Calu3 (cell line): ENCODE results near the gene DNTT. TPM values are rescaled to one million over a fixed set of nuclear protein-coding genes. Genes with fewer than 3 reads are reported as not detected.

Experiments
- BruUV-seq: library from RNA; stranded (reverse); fragments of 400-500 nt; replicated peaks from 2 replicates; lab custom pipeline; 2021; lab: Mats Ljungman, UMichigan
- CTCF ChIA-PET: fragments of 300-600 bp; sonication (Branson Sonifier 250); formaldehyde crosslinking; loops from one replicate; lab custom pipeline; 2022; ENCODE audit warnings: antibody characterized with exemption; lab: Charles Lee
- DNase-seq: peaks from one replicate; pipeline ENCODE4 v3.0.0; 2022
- H3K27ac Mint-ChIP-seq: one replicate; pipeline ENCODE4 v1.8.0; 2022; ENCODE audit warnings: mixed read lengths; ENCODE audit not compliant: unreplicated experiment
- H3K27me3 Mint-ChIP-seq: one replicate; pipeline ENCODE4 v1.8.0; 2022; ENCODE audit warnings: mixed read lengths; ENCODE audit not compliant: unreplicated experiment
- H3K36me3 Mint-ChIP-seq: one replicate; pipeline ENCODE4 v1.8.0; 2022; ENCODE audit warnings: mild to moderate bottlenecking, moderate library complexity, mixed read lengths; ENCODE audit not compliant: insufficient read depth, unreplicated experiment
- H3K4me1 Mint-ChIP-seq: one replicate; pipeline ENCODE4 v1.8.0; 2022; ENCODE audit warnings: mild to moderate bottlenecking, low read depth, mixed read lengths; ENCODE audit not compliant: unreplicated experiment
- H3K4me3 Mint-ChIP-seq: one replicate; pipeline ENCODE4 v1.8.0; 2022; ENCODE audit warnings: mild to moderate bottlenecking, low read depth, moderate library complexity, mixed read lengths; ENCODE audit not compliant: unreplicated experiment
- H3K9me3 Mint-ChIP-seq: one replicate; pipeline ENCODE4 v1.8.0; 2022; ENCODE audit warnings: low read depth, mixed read lengths; ENCODE audit not compliant: unreplicated experiment
- intact Hi-C: fragments of 100-400 bp; cut with micrococcal nuclease; formaldehyde crosslinking; loops from one replicate; pipeline ENCODE4 v1.10.0; 2022; ENCODE audit not compliant: unreplicated experiment
- total RNA-seq: library from RNA; stranded (reverse); gene quantifications from 2 replicates; pipeline ENCODE4 v1.2.3, GENCODE V29; 2022
- TF ChIP-seq, protein P1 (sequence below): fragments of 200-600 bp; IDR thresholded peaks from one replicate; pipeline ENCODE4 v1.8.0; 2022; ENCODE audit warnings: antibody characterized with exemption; ENCODE audit not compliant: unreplicated experiment

The DNTT gene
- total RNA-seq, 1 experiment from 2014 or later, result not detected

DNA sequence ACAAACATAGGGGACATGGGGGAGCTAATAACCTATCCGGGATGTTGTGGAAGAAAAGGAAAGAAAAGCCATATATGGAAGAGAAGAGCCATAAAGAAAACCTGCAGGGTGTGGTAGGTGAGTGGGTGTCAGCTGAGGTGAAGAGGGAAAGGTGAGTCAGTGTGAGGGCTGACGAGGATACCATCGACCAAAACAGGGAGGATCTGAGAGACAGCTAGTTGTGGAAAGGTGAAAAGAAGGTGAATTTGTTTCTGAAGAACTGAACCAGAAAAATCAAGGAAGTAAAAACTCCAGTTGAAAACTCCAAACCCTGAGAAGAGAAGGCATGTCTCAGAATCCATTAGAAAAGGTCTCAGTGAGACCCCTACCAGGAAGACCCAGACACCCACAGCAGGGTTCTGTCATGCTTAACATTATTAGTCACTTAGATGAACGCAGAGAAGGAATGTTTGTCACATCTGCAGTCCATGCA lies 37.0 kb upstream of the DNTT start:
- Mint-ChIP-seq H3K27me3 (no peaks in the 10 kb centered on the region), H3K4me1 (peaks cover 59% of the 10 kb centered on the region), H3K36me3 (peaks cover 14% of the 10 kb centered on the region), H3K27ac (peak overlapping the region; percentile 19), H3K9me3 (no peaks in the 10 kb centered on the region), H3K4me3 (peak overlapping the region; percentile 7)
- DNase-seq, result no peak
- CTCF ChIA-PET, result interaction anchor here (1.4 kb wide), 1 partner anchor 38 kb away, joined by 4 read pairs; no protein-coding TSS in a partner anchor
- intact Hi-C loops, result no loop called here
- TF ChIP-seq, protein P1, sequence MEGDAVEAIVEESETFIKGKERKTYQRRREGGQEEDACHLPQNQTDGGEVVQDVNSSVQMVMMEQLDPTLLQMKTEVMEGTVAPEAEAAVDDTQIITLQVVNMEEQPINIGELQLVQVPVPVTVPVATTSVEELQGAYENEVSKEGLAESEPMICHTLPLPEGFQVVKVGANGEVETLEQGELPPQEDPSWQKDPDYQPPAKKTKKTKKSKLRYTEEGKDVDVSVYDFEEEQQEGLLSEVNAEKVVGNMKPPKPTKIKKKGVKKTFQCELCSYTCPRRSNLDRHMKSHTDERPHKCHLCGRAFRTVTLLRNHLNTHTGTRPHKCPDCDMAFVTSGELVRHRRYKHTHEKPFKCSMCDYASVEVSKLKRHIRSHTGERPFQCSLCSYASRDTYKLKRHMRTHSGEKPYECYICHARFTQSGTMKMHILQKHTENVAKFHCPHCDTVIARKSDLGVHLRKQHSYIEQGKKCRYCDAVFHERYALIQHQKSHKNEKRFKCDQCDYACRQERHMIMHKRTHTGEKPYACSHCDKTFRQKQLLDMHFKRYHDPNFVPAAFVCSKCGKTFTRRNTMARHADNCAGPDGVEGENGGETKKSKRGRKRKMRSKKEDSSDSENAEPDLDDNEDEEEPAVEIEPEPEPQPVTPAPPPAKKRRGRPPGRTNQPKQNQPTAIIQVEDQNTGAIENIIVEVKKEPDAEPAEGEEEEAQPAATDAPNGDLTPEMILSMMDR, result no peak
- BruUV-seq, result no TSS peak

DNA sequence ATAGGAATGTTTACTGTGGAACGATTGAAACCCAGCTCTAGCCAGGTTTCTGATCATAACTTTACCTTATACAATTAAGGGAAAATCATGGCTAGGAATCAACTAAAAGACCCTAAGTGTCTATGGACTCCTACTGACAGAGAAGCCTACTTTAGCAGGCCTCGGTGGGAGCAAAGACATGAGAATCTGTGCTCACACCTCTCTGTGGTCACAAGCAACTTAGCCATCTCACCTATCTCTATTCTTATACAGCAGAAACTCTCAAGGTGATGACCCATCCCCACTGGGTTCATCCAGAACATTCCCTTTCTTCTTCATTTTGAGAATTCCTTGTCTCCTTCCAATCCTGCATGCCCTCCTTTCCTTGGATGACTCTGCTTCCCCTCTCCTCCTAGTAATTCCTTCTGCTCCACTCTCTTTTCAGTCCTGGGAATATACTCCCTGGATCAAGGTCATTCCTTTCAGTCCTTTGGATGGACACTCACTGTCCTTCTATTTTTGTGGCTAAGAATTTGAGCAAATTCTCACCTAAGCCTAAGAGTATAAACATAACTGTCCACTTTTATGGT lies 35.8 kb upstream of the DNTT start:
- intact Hi-C loops, result no loop called here
- H3K9me3 Mint-ChIP-seq, result no peaks in the 10 kb centered on the region
- TF ChIP-seq, protein P1, result no peak
- H3K4me3 Mint-ChIP-seq, result no peak overlapping the region
- peaks cover 14% of the 10 kb centered on the region for H3K36me3 Mint-ChIP-seq
- no peak for DNase-seq
- H3K27me3 Mint-ChIP-seq, result no peaks in the 10 kb centered on the region
- no peak overlapping the region for H3K27ac Mint-ChIP-seq
- CTCF ChIA-PET, result interaction anchor here (0.6 kb wide), 1 partner anchor 39 kb away, joined by 5 read pairs; no protein-coding TSS in a partner anchor
- BruUV-seq, result no TSS peak
- peaks cover 53% of the 10 kb centered on the region for H3K4me1 Mint-ChIP-seq

DNA sequence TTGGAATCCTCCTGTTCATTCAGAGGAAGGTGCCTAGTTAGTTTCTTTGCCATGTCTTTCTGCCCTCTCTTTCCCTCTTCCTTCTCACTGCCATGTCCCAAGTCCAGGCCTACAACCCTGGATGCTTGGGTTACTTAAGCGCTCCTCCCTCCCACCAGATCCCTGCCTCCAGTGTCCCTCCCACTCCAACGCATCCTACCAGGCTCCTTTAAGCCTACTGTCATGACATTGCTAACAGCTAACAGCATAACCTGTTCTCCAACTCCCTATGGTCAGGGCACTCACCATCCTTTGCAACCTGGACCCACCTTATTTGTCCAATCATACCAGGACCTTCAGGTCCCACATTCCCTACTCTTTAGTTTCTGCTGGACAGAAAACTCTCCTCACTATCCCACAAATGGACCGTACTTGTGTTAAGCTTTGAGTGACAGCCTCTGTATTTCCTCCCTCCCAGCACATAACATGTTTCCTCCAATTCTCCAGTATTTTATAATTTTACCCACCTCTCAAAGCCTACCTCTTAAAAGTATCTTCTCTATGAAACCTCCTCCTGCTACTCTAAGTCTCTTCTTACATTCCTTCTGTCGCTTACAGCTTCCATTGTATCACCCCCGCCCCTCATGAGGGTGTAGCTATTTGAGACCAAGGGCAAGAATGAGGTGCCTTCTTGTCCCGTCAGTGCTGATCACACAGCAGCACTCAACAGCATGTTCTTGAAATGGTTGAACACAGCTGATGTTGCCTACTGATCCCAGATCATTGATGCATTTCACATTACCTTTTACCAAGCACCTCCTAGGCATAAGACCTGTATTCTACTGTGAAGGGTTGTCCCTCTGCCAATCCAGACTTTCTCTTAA lies 34.6 kb upstream of the DNTT start:
- CTCF ChIA-PET, result interaction anchor here (0.6 to 0.8 kb wide), 2 partner anchors 14 to 18 kb away, joined by 3 read pairs; no protein-coding TSS in a partner anchor
- DNase-seq, result no peak
- TF ChIP-seq, protein P1, result no peak
- H3K4me3 Mint-ChIP-seq, result peak overlapping the region; percentile 72
- no peaks in the 10 kb centered on the region for H3K27me3 Mint-ChIP-seq
- no peaks in the 10 kb centered on the region for H3K9me3 Mint-ChIP-seq
- BruUV-seq, result no TSS peak
- peaks cover 49% of the 10 kb centered on the region for H3K4me1 Mint-ChIP-seq
- peak overlapping the region; percentile 79 for H3K27ac Mint-ChIP-seq
- peaks cover 14% of the 10 kb centered on the region for H3K36me3 Mint-ChIP-seq
- intact Hi-C loops, result no loop called here

DNA sequence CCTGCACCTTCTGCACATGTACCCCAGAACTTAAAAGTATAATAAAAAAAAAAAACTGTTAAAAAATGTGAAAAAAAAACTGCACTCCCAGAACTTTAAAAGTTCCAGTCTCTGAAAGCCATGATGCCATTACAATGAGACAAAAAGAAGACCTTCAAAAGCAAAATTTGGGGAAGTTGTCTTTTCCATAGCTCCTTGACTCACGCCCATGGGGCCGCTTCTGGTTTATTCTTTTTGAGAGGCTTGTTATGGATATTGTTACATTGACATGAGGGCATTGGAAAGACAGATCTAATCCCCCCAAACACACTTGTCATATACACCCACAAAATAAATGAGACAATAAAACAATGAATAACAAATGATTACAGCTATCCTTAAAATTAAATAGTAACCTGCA lies 33.7 kb upstream of the DNTT start:
- intact Hi-C loops, result no loop called here
- H3K27me3 Mint-ChIP-seq, result no peaks in the 10 kb centered on the region
- peaks cover 49% of the 10 kb centered on the region for H3K4me1 Mint-ChIP-seq
- no peak for DNase-seq
- TF ChIP-seq, protein P1, result no peak
- peak overlapping the region; percentile 72 for H3K4me3 Mint-ChIP-seq
- H3K36me3 Mint-ChIP-seq, result peaks cover 14% of the 10 kb centered on the region
- BruUV-seq, result no TSS peak
- CTCF ChIA-PET, result interaction anchor here (0.6 to 0.8 kb wide), 2 partner anchors 15 to 17 kb away, joined by 3 read pairs; no protein-coding TSS in a partner anchor
- H3K27ac Mint-ChIP-seq, result peak overlapping the region; percentile 73
- H3K9me3 Mint-ChIP-seq, result no peaks in the 10 kb centered on the region
